Endothelial cell of umbilical vein (primary cell): ENCODE data around the gene DRC7.

Source experiments
- EZH2 ChIP-seq: IDR thresholded peaks from 2 replicates; pipeline ENCODE4 v1.6.1; 2012; ENCODE audit warnings: borderline replicate concordance, low read depth, mild to moderate bottlenecking, moderate library complexity, low read length, inconsistent platforms; ENCODE audit not compliant: severe bottlenecking
- FOS ChIP-seq: IDR thresholded peaks from 2 replicates; pipeline ENCODE4 v1.6.1; 2011; ENCODE audit warnings: mild to moderate bottlenecking, low read length, moderate library complexity, borderline replicate concordance; ENCODE audit not compliant: insufficient read depth
- GATA2 ChIP-seq: IDR thresholded peaks from 2 replicates; pipeline ENCODE4 v1.7.0; 2011; ENCODE audit warnings: low read depth, mild to moderate bottlenecking, moderate library complexity, mixed read lengths, low read length; ENCODE audit not compliant: insufficient read length, insufficient read depth
- POLR2A ChIP-seq: IDR thresholded peaks from 2 replicates; pipeline ENCODE4 v1.6.1; 2012; ENCODE audit warnings: low read depth, mild to moderate bottlenecking, control low read depth, low read length
- POLR2AphosphoS5 ChIP-seq: IDR thresholded peaks from 2 replicates; pipeline ENCODE4 v1.6.1; 2012; ENCODE audit warnings: low read depth, mild to moderate bottlenecking, control low read depth, low read length, moderate library complexity; ENCODE audit not compliant: insufficient read depth
- TF ChIP-seq, protein P1 (sequence below), 2 donors: IDR thresholded peaks; 1 replicate in 1 of 2; 2 replicates in 1 of 2; pipeline ENCODE4 v1.5.1; 2011; ENCODE audit warnings: low read length in 2 of 2, mild to moderate bottlenecking in 2 of 2, moderate library complexity in 2 of 2, control low read depth in 1 of 2, inconsistent platforms in 1 of 2, low read depth in 1 of 2; ENCODE audit not compliant: insufficient read depth in 1 of 2; ENCODE audit errors: extremely low read depth in 1 of 2

DNA sequence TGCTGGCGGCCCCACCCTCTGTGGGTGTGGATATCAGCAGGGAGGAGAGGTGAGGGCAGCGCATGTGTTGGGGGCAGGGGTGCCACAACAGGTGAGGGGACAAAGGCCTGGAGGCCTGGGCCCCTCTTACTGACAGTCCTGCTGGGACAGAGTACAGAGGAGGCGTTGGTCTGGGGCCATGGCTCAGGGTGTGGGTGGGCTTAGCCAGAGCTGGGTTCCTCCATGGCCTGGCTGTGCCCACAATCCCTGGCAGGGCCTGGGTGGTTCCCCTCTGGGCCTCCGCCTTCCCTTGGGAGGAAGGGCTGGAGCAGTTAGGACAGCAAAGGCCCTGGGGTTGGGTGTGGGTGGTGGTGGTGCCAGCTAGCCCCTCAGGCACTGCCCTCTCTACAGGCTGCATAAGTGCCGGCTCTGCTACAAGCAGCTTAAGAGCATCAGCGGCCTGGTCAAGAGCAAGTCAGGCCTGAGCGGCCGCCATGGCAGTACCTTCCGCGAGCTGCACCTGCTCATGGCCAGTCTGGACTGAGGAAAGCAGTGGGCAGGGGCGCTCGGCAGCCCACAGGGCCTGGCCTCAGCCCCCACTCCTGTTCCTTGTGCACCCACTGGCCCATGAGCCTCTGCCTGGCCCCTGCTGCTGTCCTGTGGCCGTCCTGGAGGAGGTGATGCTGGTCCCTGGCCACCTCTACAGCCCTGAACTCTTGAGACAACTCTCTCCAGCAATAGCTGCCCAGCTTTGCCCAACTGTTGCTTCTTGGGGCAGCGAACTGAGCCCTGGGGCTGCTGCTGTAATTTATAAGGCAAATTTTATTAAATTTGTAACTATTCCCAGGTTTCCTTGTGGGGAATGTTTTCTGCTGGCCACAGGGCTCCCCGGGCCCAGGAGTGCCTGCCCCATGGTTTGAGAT, 62.1 kb downstream of the DRC7 start:
- TF ChIP-seq POLR2AphosphoS5 (no peak), EZH2 (no peak), POLR2A (no peak), GATA2 (no peak), FOS (no peak)
- TF ChIP-seq, protein P1, sequence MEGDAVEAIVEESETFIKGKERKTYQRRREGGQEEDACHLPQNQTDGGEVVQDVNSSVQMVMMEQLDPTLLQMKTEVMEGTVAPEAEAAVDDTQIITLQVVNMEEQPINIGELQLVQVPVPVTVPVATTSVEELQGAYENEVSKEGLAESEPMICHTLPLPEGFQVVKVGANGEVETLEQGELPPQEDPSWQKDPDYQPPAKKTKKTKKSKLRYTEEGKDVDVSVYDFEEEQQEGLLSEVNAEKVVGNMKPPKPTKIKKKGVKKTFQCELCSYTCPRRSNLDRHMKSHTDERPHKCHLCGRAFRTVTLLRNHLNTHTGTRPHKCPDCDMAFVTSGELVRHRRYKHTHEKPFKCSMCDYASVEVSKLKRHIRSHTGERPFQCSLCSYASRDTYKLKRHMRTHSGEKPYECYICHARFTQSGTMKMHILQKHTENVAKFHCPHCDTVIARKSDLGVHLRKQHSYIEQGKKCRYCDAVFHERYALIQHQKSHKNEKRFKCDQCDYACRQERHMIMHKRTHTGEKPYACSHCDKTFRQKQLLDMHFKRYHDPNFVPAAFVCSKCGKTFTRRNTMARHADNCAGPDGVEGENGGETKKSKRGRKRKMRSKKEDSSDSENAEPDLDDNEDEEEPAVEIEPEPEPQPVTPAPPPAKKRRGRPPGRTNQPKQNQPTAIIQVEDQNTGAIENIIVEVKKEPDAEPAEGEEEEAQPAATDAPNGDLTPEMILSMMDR (IDR thresholded peaks at IDR 0.05; ENCODE audit: extremely low read depth in 1 of 2, insufficient read depth in 1 of 2, low read depth in 1 of 2, low read length in 2 of 2), result no peak
